Caco-2 (cell line): Measurements from ENCODE around the gene AGRN. TPM values are rescaled to one million over a fixed set of nuclear protein-coding genes. Genes with fewer than 3 reads are reported as not detected.
A peak's percentile ranks its signal among the peaks of the same experiment; 100 is the strongest.
"Not testable (repeated sequence)": the region's sequence is repeated elsewhere in the genome, so short reads cannot be mapped to it uniquely, and the experiment has no call there.

Experiments
- BruUV-seq: library from RNA; stranded (reverse); fragments of 400-500 nt; replicated peaks from 2 replicates; lab custom pipeline; 2021; lab: Mats Ljungman, UMichigan
- CTCF ChIA-PET: fragments of 300-600 bp; sonication (Branson Sonifier 250); formaldehyde crosslinking; loops from one replicate; lab custom pipeline; 2022; ENCODE audit warnings: antibody characterized with exemption; lab: Charles Lee
- POLR2A ChIA-PET: fragments of 300-600 bp; sonication (Branson Sonifier 250); formaldehyde crosslinking; loops from one replicate; lab custom pipeline; 2022; ENCODE audit warnings: antibody characterized with exemption; lab: Charles Lee
- DNase-seq, 2 experiments: peaks; one replicate each; pipeline versions ENCODE4 v3.0.0 to v3.0.0-alpha.2; 2020 to 2022
- H3K27me3 ChIP-seq: replicated peaks from 2 replicates; pipeline ENCODE4 v1.6.0; 2011; ENCODE audit warnings: low read length; ENCODE audit not compliant: control insufficient read depth, insufficient read depth
- H3K36me3 ChIP-seq: 2 replicates; pipeline ENCODE4 v1.5.1; 2011; ENCODE audit warnings: low read length; ENCODE audit not compliant: control insufficient read depth, insufficient read depth
- H3K4me1 ChIP-seq: fragments of 250-450 bp; sonication (Bioruptor Pico); 2 replicates; pipeline ENCODE4 v1.5.1; 2020; ENCODE audit warnings: mild to moderate bottlenecking
- H3K4me3 ChIP-seq: 2 replicates; pipeline ENCODE4 v1.5.1; 2011; ENCODE audit warnings: low read depth, mild to moderate bottlenecking, control low read depth, low read length
- H3K9me3 ChIP-seq: fragments of 250-450 bp; sonication (Bioruptor Pico); 2 replicates; pipeline ENCODE4 v1.5.1; 2020; ENCODE audit warnings: mild to moderate bottlenecking, moderate library complexity
- H3K27ac Mint-ChIP-seq: one replicate; pipeline ENCODE4 v1.8.0; 2022; ENCODE audit warnings: mixed read lengths; ENCODE audit not compliant: unreplicated experiment
- H3K27me3 Mint-ChIP-seq: one replicate; pipeline ENCODE4 v1.8.0; 2022; ENCODE audit warnings: mixed read lengths; ENCODE audit not compliant: insufficient read depth, unreplicated experiment
- H3K36me3 Mint-ChIP-seq: one replicate; pipeline ENCODE4 v1.8.0; 2022; ENCODE audit warnings: mild to moderate bottlenecking, mixed read lengths; ENCODE audit not compliant: insufficient read depth, unreplicated experiment
- H3K4me1 Mint-ChIP-seq: one replicate; pipeline ENCODE4 v1.8.0; 2022; ENCODE audit warnings: low read depth, mixed read lengths; ENCODE audit not compliant: unreplicated experiment
- H3K4me3 Mint-ChIP-seq: one replicate; pipeline ENCODE4 v1.8.0; 2022; ENCODE audit warnings: mild to moderate bottlenecking, moderate library complexity, mixed read lengths; ENCODE audit not compliant: unreplicated experiment
- H3K9me3 Mint-ChIP-seq: one replicate; pipeline ENCODE4 v1.8.0; 2022; ENCODE audit warnings: mixed read lengths; ENCODE audit not compliant: unreplicated experiment
- CTCF ChIP-seq, 2 experiments: fragments of 200-600 bp in 1 of 2; IDR thresholded peaks; 1 replicate in 1 of 2; 2 replicates in 1 of 2; pipeline versions ENCODE4 v1.5.1 to v1.8.0; 2011 to 2022; ENCODE audit warnings: antibody characterized with exemption in 1 of 2, control low read depth in 1 of 2, inconsistent platforms in 1 of 2, low read depth in 1 of 2, low read length in 1 of 2, mild to moderate bottlenecking in 1 of 2, moderate library complexity in 1 of 2; ENCODE audit not compliant: insufficient read depth in 1 of 2, severe bottlenecking in 1 of 2, unreplicated experiment in 1 of 2
- intact Hi-C: fragments of 100-400 bp; cut with micrococcal nuclease; formaldehyde crosslinking; loops from one replicate; pipeline ENCODE4 v1.10.0; 2022; ENCODE audit not compliant: unreplicated experiment
- total RNA-seq: library from RNA; stranded (reverse); gene quantifications from 2 replicates; pipeline ENCODE4 v1.2.3, GENCODE V29; 2022

AGRN gene
- total RNA-seq, 1 experiment from 2014 or later = 176 TPM

DNA sequence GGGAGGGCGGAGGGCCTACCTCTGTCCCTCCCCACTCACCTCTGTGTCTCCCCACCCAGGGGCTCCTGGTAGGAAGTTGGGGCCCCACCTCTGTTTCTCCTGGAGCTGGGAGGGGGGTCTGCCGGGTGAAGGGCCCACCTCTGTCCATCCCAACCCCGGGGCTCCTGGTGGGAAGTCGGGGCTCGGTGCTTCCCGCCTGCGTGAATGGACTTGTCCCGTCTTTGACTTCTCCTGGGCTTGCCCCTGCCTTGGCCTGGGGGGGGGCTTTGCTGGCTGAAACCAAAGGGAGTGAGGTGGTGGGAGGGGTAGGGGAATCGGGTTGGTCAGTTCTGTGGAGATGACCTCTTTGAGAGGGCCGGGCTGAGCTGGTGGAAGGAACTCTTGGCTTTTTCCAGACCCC lies 5.8 kb downstream of the AGRN start:
- BruUV-seq = no TSS peak
- Histone ChIP-seq H3K4me1 (peaks cover 41% of the 10 kb centered on the region), H3K9me3 (no peaks in the 10 kb centered on the region), H3K36me3 (peaks cover 3% of the 10 kb centered on the region; the same call in 1 of the 2 replicates), H3K4me3 (no peak overlapping the region), H3K27me3 (no peaks in the 10 kb centered on the region)
- peak overlapping the region; percentile 59 for H3K27ac Mint-ChIP-seq
- no peaks in the 10 kb centered on the region for H3K9me3 Mint-ChIP-seq
- CTCF ChIA-PET = no interaction called here
- POLR2A ChIA-PET = interaction anchor here (0.6 kb wide), 1 partner anchor 41 kb away, joined by 8 read pairs; no protein-coding TSS in a partner anchor
- intact Hi-C loops = no loop called here
- peaks cover 41% of the 10 kb centered on the region for H3K36me3 Mint-ChIP-seq
- H3K4me1 Mint-ChIP-seq = peaks cover 13% of the 10 kb centered on the region
- TF ChIP-seq CTCF (IDR thresholded peaks at IDR 0.05; ENCODE audit: insufficient read depth in 1 of 2, low read depth in 1 of 2, low read length in 1 of 2, severe bottlenecking in 1 of 2, unreplicated experiment in 1 of 2) = no peak
- DNase-seq = no peak
- H3K4me3 Mint-ChIP-seq = no peak overlapping the region
- H3K27me3 Mint-ChIP-seq = no peaks in the 10 kb centered on the region

GRCh38 chr1:1026599-1027413 lies 6.9 kb downstream of the AGRN start:
- Histone ChIP-seq H3K9me3 (no peaks in the 10 kb centered on the region), H3K27me3 (no peaks in the 10 kb centered on the region), H3K36me3 (peaks cover 3% of the 10 kb centered on the region; the same call in 1 of the 2 replicates), H3K4me3 (no peak overlapping the region), H3K4me1 (peaks cover 33% of the 10 kb centered on the region)
- no TSS peak for BruUV-seq
- peaks cover 13% of the 10 kb centered on the region for H3K4me1 Mint-ChIP-seq
- POLR2A ChIA-PET = no interaction called here
- no peak for TF ChIP-seq CTCF (IDR thresholded peaks at IDR 0.05; ENCODE audit: insufficient read depth in 1 of 2, low read depth in 1 of 2, low read length in 1 of 2, severe bottlenecking in 1 of 2, unreplicated experiment in 1 of 2)
- DNase-seq = no peak
- H3K27ac Mint-ChIP-seq = no peak overlapping the region
- CTCF ChIA-PET = no interaction called here
- no peak overlapping the region for H3K4me3 Mint-ChIP-seq
- intact Hi-C loops = no loop called here
- no peaks in the 10 kb centered on the region for H3K9me3 Mint-ChIP-seq
- peaks cover 35% of the 10 kb centered on the region for H3K36me3 Mint-ChIP-seq
- H3K27me3 Mint-ChIP-seq = no peaks in the 10 kb centered on the region

GRCh38 chr1:1027791-1028190 lies 7.9 kb downstream of the AGRN start:
- Histone ChIP-seq H3K36me3 (peaks cover 3% of the 10 kb centered on the region; the same call in 1 of the 2 replicates), H3K9me3 (no peaks in the 10 kb centered on the region), H3K27me3 (no peaks in the 10 kb centered on the region), H3K4me1 (peaks cover 26% of the 10 kb centered on the region), H3K4me3 (no peak overlapping the region)
- Mint-ChIP-seq H3K27me3 (no peaks in the 10 kb centered on the region), H3K4me1 (peaks cover 13% of the 10 kb centered on the region), H3K9me3 (no peaks in the 10 kb centered on the region), H3K36me3 (peaks cover 40% of the 10 kb centered on the region), H3K4me3 (no peak overlapping the region), H3K27ac (no peak overlapping the region)
- TF ChIP-seq CTCF (IDR thresholded peaks at IDR 0.05; ENCODE audit: insufficient read depth in 1 of 2, low read depth in 1 of 2, low read length in 1 of 2, severe bottlenecking in 1 of 2, unreplicated experiment in 1 of 2) = no peak
- no TSS peak for BruUV-seq
- POLR2A ChIA-PET = no interaction called here
- intact Hi-C loops = no loop called here
- DNase-seq = no peak
- CTCF ChIA-PET = no interaction called here

DNA sequence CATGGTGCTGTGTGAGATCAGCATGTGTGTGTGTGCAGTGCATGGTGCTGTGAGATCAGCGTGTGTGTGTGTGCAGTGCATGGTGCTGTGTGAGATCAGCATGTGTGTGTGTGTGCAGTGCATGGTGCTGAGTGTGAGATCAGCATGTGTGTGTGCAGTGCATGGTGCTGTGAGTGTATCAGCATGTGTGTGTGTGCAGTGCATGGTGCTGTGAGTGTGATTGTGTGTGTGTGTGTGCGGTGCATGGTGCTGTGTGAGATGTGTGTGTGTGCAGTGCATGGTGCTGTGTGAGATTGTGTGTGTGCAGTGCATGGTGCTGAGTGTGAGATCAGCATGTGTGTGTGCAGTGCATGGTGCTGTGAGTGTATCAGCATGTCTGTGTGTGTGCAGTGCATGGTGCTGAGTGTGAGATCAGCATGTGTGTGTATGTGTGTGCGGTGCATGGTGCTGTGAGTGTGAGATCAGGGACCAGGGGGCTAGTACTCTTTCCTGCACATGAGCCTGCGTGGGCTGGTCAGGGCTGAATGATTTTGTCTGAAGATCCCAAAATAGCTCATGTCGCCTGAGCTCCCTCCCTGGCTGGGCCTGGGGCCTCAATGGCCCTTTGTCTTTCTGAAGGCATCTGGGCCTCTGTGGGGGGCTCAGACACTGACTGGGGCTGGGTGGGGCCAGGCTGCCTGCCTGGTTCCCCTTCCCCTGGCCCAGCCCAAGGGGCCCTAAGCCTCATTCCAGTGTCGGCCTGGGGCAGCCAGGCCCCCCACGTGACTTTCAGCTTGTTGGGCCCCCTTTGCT lies 11.1 kb downstream of the AGRN start:
- CTCF ChIA-PET, H3K9me3 Mint-ChIP-seq, BruUV-seq, H3K9me3 ChIP-seq, H3K36me3 ChIP-seq, H3K27me3 Mint-ChIP-seq, DNase-seq, intact Hi-C loops, H3K27me3 ChIP-seq, POLR2A ChIA-PET, H3K27ac Mint-ChIP-seq, H3K4me3 Mint-ChIP-seq, H3K4me3 ChIP-seq, H3K4me1 Mint-ChIP-seq, H3K4me1 ChIP-seq: not testable (repeated sequence)
- peaks cover 35% of the 10 kb centered on the region for H3K36me3 Mint-ChIP-seq
